NCI-H2081 (cell line): ENCODE data around the gene SHISA7.
A peak's percentile ranks its signal among the peaks of the same experiment; 100 is the strongest.
"Not testable (repeated sequence)": the region's sequence is repeated elsewhere in the genome, so short reads cannot be mapped to it uniquely, and the experiment has no call there.

Source experiments
- DNase-seq, 2 experiments: peaks; one replicate each; lab custom pipeline; 2025; lab: John Stamatoyannopoulos, UW

The SHISA7 gene

DNA sequence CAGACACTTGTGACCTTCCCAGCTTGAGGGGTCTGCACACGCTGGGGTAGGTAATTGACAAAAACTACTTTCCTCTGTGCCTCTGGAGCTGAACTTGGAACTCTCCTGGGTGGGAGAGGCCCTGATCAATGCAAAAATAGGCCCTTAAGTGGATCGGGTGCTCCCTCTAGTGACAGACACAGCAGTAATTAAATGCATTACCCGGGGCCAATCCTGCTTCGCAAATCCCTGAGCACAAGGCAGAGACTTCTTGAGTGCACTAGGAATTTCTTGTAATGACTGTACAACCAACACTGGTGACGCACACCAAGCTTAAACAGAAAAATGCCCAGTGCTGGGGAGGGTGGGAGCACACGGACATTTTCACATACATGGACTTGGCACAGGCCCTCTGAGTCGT is 24.9 kb downstream of the SHISA7 start:
- DNase-seq, result peak; percentile 58 to 65

DNA sequence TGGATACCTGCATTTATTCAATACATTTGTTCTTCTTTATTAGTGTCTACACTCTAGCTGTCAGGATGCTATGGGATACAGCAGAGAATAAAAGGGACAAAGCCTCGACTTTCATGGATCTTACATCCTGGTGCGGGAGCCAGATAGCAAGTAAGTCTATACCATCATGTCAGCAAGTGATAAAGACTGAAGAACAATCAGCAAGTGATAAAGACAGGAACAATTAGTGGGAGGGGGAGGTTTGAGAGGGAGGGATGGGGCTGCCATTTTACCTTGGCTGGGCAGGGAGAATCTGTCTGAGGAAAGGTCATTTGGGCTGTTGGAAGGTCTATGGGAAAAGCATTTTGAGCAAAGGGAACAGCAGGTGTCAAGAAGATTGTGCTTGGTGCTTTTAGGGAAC is 32.9 kb downstream of the SHISA7 start:
- no peak for DNase-seq

DNA sequence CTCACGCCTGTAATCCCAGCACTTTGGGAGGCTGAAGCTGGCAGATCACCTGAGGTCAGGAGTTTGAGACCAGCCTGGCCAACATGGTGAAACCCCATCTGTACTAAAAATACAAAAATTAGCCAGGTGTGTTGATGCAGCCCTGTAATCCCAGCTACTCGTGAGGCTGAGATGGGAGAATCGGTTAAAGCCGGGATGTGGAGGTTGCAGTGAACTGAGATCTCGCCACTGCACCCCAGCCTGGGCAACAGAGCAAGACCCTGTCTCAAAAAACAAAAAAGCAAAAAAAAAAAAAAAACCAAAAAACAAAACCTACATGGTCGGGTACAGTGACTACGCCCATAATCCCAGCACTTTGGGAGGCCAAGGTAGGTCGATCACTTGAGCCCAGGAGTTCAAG is 33.9 kb downstream of the SHISA7 start:
- DNase-seq, result not testable (repeated sequence)

DNA sequence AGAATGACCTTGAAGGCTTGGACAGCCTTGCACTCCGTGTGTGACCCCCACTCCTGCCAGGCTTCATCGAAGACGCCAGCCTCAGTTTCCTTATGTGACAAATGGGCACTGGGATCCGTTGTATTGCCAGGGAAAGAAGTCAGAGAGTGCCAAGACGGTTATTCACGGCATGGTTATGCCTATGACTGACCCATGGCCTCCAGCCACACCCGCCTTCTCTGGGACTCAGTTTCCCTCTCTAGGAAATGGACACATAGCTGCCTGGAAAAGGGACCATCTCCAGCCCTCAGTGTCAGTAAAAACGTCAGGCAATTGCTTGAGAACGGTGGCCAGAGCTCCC is 34.6 kb downstream of the SHISA7 start:
- DNase-seq, result no peak

DNA sequence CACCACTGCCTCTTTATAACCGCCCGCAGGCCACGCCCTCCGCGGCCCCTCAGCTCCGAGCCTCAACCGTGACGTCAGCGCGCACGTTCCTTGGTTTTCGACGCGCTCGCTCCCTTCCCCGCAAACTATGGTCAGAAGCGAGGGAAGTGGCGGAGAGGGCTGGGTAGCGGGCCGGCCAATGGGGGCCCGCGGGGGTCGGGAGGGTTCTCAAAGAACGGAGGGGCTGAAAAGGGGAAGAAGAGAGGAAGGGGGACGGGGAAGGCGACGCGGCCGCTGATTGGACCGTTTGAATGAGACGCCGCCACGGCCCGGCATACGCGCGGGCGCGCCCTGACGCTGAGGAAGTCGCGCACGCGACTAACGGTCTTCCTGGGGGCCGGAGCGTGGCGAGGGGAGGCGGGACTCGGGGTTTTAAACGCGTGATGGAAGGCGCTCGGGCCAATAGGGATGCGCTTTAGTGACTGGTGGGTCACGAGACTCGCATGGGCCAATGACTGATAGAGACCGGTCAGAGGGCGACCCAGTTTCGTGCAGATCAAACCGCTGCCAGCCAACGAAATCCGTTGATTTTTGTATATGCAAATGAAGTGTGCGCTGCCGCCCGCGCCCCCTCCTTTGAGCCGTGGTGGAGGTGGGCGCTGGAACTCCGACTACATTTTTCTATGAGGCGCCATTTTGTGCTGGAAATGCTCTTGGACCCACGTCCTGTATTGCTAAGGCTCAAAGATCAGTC is 35.1 kb downstream of the SHISA7 start:
- peak; percentile 99 for DNase-seq

DNA sequence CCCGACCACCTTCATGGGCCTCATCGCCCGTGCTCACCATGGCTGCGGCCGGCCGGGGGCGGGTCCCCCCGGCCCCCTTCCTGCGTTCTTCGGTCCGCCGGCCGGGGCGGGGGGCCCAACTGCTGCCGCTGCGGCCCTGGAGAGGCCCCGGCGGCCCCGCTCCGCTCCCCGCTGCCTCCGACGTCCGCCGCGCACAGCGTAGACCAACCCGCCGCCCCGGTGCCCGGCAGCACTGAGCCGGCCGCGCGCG is 35.6 kb downstream of the SHISA7 start, which contains the start of gene UBE2S:
UBE2S (minus strand) TSS at position 239 of the 250 bp plus-strand sequence; CDS start at position 40, 199 bp downstream.
- DNase-seq, result not testable (repeated sequence)

DNA sequence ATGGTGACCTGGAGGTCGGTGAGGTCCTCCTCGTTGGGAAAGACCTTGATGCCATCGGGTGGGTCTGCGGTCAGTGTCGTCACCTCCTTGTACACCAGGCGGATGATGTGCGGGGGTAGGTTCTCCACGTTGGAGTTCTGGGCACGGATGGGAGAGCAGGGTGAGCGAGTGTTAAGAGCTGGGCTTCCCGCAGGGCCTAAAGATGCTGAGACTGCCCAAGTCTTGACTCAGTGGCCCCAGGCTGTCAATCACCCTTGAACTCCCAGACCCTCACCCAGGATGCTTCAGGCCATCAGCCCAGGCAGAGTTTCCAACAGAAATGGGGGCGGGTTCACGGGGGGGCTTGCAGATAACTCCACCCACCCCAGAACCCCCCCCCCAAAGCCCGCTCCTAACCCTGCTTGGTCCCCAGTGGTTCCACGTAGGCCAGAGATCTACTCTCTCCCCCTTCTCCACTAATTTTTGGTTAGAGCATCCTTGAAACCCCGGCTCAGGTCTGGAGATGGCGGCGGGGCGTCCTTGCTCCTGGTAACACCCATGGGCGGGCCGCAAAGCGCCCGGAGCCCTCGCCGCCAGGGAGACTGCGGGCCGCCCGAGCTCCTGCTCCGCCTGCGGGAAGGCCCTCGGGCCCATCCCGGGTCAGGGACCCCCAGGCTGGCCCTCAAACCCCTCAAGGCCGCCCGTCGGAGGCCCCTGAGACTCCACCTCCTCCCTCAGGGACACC is 36.1 kb downstream of the SHISA7 start:
- no peak for DNase-seq

DNA sequence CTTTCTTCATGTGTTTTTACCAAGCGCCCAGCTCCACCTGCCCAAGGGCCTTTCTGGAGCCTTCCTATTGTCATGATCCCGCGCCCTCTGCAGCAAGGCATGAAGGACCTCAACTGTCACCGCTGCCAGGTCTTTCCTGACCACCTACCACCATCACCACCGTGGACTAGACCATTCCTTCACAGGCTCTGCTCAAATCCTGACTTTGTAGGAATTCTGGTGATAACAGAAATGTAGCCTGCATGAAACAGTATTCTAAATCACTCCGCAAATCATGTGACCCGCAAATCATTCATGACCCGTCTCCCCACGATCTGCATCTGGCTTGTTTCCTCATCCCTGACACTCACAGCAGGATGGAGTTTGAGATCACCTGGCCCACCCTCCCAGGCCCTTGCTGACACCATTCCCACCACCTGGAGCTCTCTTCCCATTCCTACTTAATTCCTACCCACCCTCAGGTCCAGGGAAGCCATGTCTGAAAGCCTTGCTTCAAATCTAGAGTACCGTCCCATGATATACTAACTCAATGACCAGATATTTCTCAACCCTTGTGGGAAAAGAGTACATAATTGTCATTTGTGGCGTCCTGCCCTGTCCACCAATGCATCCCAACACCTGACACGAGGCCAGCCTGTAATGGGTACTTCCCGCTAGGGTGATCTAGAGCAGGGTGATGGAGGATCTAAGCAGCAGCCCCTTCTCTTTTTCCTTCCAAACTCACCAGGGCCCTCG is 36.8 kb downstream of the SHISA7 start:
- no peak for DNase-seq

DNA sequence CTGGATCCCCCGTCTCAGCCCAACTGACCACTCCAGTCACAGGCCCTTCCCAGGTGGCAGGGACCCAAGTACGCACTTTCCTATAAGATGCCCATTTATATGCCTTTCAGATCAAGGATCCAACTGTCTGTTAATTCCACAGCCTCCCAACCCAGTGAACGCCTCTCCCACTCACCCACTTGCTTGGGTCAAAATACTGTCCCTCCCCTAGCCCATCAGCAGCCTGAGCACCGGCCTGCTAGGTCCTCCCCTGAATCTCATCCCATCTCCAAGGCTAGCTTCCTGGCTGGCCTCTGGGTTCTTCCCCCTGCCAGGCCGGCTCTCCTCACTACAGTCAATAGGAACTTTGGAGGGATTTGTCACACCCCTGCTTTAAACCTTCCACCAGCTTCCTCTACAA is 37.5 kb downstream of the SHISA7 start:
- DNase-seq, result no peak

DNA sequence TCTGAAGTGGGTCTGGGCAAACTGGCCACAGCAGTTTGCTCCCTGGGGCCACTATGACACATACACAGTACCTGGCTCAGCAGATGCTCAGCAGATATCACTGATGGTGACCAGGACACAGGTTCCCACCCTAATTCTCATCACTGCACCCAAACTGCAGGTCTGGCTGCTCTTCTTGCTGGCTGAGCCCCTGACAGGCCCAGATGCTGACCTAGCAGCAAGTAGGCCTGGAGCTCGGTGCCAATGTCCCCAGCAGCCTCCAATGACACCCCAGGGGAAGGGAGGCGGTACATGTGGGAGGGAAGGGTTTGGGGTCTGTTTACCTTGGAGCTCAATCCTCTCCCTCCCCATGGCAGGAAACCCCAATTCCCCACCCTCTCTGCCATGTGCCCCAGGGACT is 40.6 kb downstream of the SHISA7 start:
- DNase-seq, result no peak

DNA sequence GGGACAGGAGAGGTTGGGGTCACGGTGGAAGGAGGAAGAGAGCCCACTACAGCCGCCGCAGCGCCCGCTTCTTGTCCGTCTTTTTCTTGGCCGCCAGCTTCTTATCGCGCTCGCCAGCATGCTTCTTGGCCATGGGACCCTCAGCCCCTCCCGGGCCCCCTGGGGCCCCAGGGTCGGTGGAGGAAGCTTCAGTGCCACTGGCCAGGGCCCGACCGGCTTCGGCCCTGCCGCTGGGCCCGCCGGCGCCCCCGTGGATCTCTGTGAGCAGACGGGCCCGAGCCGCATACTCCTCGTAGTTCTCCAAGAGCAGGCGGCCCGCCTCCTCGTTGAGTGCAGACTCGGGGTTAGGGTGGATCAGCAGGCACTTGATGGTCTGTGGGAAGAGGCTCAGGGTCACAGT is 41.7 kb downstream of the SHISA7 start:
- DNase-seq, result not testable (repeated sequence)

DNA sequence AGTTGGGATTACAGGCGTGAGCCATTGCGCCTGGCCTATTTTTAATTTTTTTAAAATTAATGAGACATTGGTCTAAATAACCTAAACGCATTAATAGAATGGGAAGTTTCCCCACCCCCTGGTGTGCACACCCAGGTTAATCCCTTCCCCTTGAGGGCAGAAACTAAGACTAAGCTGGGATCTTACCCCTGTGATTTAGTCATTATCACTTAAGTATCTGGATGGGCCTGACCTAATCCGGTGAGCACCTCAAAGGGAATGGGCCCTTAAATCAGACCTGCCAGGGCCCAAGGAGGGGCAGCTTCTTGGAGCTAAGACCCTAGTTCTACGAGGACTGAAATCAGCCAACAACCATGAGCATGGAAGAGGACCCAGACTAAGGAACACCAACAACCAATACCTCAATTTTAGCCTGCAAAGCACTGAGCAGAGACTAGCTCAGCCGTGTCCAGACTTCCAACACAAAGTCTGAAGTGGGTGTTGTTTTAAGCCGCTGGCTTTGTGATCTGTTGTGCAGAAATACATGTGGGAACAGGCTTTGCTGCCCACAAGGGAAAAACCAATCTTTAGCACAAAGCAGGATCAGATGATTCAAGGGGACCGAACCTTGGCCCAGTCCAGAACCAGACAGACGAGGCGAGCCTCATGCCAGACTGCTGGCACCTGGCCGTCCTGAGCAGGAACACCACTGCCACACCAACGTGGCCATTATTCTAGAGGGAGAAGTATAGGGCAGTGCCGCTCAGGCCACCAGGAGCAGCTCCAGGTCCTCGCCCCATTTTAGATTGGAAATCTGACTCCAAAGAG is 42.6 kb downstream of the SHISA7 start:
- no peak for DNase-seq

DNA sequence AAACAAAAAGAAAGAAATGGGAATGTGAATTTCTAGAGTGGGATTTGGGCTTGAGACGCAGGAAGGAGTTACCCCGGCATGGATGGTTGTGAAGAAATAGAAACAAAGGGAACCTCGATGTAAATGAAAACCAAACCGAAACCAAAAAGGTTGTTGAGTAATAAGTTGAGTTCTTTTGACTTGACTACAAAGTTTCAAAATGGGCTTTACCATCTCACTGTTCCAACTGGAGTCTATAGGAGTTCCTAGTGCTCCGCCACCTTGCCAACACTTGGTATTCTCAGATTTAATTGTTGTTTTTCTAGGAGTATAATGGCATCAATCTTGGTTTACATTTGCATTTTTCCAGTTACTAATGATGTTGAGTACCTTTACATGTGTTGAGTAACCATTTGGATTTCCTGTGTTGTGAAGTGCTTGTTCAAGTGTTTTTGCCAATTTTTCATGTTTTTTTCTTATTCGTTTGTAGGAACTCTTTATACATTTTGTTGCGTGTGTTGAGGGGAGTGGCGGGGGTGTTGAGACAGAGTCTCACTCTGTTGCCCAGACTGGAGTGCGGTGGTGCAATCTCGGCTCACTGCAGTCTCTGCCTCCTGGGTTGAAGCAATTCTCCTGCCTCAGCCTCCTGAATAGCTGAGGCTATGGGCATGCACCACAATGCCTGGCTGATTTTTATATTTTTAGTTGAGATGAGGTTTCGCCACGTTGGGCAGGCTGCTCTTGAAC is 44.7 kb downstream of the SHISA7 start:
- DNase-seq, result no peak

DNA sequence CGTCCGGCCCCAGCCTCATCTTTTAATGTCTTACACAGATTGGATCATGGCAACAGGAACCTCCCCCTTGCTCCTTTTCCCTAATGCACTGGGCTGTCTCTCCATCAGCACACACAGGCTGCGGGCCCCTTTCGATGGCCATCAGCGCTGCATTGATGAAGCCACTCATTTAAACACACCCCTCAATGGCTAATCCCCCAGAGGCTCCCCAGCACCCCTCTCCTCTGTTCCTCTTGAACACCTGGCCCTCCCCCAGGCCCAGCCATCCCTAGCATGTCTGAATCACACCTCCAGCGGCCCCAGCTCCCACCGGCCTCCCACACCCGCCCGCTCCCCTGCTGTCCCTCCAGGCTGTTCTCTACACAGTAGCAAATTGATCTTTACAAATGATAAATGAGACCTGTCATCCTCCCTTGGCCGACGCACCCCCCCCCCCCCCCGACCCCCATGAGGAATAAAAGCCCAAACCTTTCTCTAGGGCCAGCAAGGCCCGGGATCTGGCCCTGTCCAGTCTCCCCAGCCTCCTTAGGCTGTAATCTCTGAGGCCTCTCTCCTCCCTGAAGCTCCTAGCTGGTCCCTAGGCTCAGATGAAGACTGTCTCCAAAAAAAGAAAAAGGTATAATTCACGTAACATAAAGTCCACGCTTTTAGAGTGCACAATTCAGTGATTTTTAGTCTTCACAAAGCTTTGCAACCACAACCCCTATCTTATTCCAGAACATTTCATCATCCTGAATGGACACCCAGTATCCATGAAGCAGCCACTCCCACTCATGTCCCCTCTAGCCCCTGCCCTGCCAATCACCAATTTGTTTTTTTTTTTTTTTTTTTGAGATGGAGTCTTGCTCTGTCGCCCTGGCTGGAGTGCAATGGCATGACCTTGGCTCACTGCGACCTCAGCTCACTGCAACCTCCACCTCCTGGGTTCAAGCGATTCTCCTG is 50.0 kb downstream of the SHISA7 start:
- no peak for DNase-seq

DNA sequence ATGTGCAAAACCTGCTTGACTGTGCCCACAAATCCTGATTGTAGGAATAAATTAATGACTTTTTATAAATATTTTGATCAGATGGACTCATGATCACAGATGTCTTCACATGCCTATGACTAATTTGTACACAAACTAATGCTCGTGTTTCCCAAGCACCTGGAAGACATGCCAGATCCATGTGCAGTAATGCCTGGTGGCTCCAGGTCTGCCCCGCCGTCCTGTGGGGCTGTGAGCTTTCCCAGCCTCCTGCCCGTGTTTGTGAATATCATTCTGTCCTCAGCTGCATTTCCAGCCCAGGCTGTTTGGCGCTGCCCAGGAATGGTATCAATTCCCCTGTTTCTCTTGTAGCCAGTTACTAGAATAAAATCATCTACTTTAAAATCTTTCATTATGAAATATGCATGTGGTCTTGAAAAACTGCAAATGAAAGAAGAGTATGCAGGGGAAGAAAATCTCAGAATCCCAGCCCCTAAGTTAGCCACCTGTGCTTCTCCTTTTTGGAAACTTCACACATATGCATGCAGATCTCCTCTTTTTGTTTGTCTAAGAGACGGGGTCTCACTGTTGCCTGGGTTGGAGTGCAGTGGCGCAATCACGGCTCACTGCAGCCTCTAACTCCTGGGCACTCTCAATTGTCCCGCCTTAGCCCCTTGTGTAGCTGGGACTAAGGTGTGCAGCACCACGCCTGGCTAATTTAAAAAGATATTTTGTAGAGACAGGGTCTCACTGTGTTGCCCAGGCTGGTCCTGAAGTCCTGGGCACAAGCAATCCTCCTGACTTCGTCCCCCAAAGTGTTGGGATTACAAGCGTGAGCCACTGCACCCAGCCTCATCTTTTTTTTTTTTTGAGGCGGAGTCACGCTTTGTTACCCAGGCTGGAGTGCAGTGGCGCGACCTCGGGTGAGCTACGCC is 51.1 kb downstream of the SHISA7 start:
- no peak for DNase-seq

DNA sequence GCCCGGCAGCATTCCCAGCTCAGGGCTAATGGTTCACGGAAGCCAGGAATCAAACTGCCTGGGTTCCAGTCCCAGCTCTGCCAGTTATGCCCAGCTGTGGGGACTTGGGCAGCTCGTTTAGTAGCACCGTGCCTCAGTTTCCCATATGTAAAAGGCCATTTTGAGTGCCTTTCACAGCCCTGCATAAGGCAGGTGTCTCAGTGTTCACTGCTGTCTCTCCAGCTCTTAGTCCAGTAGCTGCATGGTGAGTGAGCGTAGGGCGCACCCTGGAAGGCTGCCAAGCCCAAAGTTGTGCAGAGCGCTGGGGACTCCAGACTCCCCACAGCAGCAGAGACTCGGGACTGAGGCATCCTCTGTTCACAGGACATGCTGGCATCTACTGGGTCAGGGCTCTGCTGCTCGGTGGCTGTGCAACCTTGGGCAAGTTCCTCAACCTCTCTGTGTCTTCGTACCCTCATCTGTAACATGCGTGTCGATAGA is 51.9 kb downstream of the SHISA7 start:
- no peak for DNase-seq

DNA sequence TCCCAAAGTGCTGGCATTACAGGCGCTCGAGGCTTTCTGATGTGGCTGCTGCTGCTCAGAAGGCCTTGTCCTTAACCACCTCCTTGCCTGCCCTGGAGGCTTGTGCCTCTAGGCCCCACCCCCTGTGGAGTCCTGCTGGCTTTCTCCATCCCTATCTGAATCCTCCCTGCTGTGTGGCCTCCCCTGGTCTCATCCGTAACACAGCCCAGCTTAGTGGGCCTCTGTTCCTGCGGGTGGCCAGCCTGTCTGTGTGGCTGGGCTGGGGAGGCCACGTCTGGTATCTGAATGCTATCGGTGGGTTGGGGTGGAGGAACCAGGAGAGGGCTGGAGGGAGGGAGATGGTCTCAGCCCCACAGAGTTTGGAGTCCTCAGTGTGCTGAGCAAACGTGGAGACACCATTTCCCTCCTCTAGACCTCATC is 52.6 kb downstream of the SHISA7 start:
- peak in 1 of 2 experiments; percentile 7 for DNase-seq

DNA sequence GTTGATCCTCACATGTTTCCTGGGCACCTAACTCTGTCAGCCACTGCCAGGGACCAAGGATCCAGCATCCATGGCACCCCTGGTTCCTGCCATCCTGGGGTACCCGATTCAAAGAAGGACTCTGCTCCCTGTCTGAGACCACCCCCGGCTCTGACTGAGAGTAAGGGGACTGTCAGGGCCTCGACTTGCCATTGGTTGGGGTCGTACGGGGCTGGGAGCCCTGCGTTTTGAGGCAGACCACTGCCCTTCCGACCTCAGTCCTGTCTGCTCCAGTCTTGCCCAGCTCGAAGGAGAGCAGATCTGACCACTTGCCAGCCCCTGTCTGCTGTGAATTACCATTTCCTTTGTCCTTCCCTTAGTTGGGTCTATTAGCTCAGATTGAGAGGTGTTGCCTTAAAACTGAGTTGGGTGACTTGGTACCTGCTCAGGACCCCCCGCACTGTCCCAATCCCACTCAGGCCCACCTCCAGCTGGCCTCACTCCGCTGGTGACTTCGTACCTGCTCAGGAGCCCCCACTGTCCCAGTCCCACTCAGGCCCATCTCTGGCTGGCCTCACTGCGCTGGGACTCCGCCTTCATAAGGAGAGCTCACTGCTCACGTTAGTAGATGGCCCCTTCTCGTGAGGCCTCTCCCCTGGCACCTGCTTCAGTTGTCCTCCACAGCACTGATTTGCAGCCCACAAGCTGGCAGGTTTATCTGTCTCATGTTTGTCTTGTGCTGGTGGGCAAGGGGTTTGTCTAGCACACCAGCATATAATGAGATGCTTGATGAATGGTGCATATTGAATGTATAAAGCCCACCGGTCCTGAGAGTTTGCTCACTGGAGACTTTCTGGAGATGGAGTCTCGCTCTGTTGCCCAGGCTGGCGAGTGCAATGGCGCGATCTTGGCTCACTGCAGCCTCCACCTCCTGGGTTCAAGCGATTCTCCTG is 53.4 kb downstream of the SHISA7 start:
- DNase-seq, result no peak
